Esophagus muscularis mucosa (tissue), 4 donors: ENCODE data around the gene HDAC4.
A peak's percentile ranks its signal among the peaks of the same experiment; 100 is the strongest.

Source experiments
- EP300 ChIP-seq: sonication (generic); formaldehyde crosslinking; IDR thresholded peaks from one replicate; pipeline ENCODE4 v1.6.1; 2017; ENCODE audit warnings: antibody characterized with exemption
- POLR2A ChIP-seq: fragments of 450-650 bp; IDR thresholded peaks from one replicate; pipeline ENCODE4 v1.6.1; 2017; ENCODE audit warnings: antibody characterized with exemption, moderate library complexity, mild to moderate bottlenecking, low read depth
- POLR2AphosphoS5 ChIP-seq, 2 donors: sonication (generic); formaldehyde crosslinking; IDR thresholded peaks; one replicate each; pipeline ENCODE4 v1.6.1; 2017; ENCODE audit warnings: antibody characterized with exemption in 2 of 2
- TF ChIP-seq, protein P1 (sequence below), 3 experiments: fragments of 200-600 bp in 2 of 3; fragments of 450-650 bp in 1 of 3; sonication (generic) in 2 of 3; IDR thresholded peaks; one replicate each; pipeline ENCODE4 v1.5.1; 2017 to 2019; ENCODE audit warnings: antibody characterized with exemption in 3 of 3, mild to moderate bottlenecking in 2 of 3, moderate library complexity in 1 of 3

DNA sequence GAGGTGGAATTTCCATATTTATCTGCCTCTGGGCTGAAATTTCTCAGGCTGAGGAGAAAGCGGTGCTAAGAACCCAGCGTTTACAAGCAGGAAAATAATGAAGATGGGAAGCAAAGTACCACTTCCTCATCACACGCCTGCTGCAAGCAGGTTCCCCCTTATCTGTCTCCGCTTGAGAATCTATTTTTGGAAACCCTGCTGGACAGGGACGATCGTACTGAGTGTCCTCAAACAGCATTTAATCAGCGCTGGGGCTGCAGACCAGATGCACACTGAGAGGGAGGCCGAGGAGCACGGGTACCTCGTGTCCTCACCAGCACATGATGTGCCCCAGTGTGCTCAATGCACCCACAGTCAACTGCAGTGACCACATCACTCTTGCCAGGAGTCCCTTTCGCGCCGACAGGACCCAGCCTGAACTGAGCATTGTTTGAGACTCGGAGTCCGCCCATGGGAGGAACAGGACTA, 160.4 kb downstream of the HDAC4 start:
- TF ChIP-seq POLR2A (no peak), POLR2AphosphoS5 (IDR thresholded peaks at IDR 0.05) (peak; percentile 55 to 73), EP300 (no peak)
- TF ChIP-seq, protein P1, sequence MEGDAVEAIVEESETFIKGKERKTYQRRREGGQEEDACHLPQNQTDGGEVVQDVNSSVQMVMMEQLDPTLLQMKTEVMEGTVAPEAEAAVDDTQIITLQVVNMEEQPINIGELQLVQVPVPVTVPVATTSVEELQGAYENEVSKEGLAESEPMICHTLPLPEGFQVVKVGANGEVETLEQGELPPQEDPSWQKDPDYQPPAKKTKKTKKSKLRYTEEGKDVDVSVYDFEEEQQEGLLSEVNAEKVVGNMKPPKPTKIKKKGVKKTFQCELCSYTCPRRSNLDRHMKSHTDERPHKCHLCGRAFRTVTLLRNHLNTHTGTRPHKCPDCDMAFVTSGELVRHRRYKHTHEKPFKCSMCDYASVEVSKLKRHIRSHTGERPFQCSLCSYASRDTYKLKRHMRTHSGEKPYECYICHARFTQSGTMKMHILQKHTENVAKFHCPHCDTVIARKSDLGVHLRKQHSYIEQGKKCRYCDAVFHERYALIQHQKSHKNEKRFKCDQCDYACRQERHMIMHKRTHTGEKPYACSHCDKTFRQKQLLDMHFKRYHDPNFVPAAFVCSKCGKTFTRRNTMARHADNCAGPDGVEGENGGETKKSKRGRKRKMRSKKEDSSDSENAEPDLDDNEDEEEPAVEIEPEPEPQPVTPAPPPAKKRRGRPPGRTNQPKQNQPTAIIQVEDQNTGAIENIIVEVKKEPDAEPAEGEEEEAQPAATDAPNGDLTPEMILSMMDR (IDR thresholded peaks at IDR 0.05), result no peak
